ENCODE data around the gene CYFIP2. TPM values are rescaled to one million over a fixed set of nuclear protein-coding genes. Genes with fewer than 3 reads are reported as not detected.

Gene CYFIP2
- total RNA-seq, 1 donor = 6.5 TPM

DNA sequence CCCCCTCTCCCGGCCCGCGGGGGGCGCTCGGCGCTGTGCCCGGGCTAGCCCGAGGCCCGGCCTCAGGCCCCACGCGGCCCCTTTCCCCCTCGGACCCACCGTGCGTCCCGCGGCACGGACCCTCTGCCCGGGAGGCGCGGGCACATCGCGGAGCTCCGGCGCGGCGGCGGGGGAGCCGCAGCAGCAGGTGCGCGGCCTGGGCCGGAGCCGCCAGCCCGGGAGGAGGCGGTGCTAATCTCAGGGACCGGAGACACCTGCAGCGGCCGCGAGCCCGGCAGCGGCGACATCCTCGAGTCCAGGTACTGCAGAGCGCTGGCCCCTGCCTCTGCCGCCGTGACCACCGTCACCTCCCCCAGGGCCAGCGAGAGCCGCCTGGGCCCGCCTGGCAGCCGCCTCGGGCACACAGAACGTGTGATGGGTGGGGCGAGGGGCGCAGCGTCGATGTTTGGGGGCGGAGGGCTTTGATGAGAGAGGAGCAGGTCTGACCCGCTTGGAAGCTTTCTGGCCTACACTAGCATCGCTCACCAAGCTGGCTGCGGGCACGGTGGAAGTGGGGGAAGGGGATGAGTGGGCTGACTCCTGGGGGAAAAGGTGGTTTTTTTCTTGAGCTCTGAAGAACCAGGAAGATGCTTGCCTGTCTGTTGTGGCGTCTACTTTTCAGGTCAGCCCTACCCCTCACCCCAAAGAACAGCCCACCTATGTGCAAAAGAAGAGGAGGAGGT lies 524 bp downstream of the CYFIP2 start:
- H4K20me1 ChIP-seq (ENCODE audit: insufficient read depth, low read length) = no peaks in the 10 kb centered on the region
- no peaks in the 10 kb centered on the region for H3K79me2 ChIP-seq (ENCODE audit: insufficient read depth, low read length)
- TF ChIP-seq, protein P1, sequence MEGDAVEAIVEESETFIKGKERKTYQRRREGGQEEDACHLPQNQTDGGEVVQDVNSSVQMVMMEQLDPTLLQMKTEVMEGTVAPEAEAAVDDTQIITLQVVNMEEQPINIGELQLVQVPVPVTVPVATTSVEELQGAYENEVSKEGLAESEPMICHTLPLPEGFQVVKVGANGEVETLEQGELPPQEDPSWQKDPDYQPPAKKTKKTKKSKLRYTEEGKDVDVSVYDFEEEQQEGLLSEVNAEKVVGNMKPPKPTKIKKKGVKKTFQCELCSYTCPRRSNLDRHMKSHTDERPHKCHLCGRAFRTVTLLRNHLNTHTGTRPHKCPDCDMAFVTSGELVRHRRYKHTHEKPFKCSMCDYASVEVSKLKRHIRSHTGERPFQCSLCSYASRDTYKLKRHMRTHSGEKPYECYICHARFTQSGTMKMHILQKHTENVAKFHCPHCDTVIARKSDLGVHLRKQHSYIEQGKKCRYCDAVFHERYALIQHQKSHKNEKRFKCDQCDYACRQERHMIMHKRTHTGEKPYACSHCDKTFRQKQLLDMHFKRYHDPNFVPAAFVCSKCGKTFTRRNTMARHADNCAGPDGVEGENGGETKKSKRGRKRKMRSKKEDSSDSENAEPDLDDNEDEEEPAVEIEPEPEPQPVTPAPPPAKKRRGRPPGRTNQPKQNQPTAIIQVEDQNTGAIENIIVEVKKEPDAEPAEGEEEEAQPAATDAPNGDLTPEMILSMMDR (IDR thresholded peaks at IDR 0.05; ENCODE audit: extremely low read depth, low read depth, low read length) = no peak
- H3K4me2 ChIP-seq (ENCODE audit: insufficient read depth, low read length) = peak overlapping the region; percentile 81
- H2AFZ ChIP-seq (ENCODE audit: low read length) = peak overlapping the region; percentile 69
- H3K9me3 ChIP-seq (ENCODE audit: low read depth, low read length) = no peaks in the 10 kb centered on the region
- DNase-seq (ENCODE audit: insufficient read length, low spot score, missing footprints) = no peak
- H3K36me3 ChIP-seq (ENCODE audit: insufficient read depth, low read length) = no peaks in the 10 kb centered on the region
- H3K4me1 ChIP-seq (ENCODE audit: insufficient read depth, low read length) = no peaks in the 10 kb centered on the region
- peaks cover 16% of the 10 kb centered on the region for H3K27me3 ChIP-seq (ENCODE audit: insufficient read depth, low read length)
- H3K4me3 ChIP-seq (ENCODE audit: insufficient read depth, low read length) = peak overlapping the region; percentile 72
- no peak overlapping the region for H3K27ac ChIP-seq (ENCODE audit: low read depth, low read length)

DNA sequence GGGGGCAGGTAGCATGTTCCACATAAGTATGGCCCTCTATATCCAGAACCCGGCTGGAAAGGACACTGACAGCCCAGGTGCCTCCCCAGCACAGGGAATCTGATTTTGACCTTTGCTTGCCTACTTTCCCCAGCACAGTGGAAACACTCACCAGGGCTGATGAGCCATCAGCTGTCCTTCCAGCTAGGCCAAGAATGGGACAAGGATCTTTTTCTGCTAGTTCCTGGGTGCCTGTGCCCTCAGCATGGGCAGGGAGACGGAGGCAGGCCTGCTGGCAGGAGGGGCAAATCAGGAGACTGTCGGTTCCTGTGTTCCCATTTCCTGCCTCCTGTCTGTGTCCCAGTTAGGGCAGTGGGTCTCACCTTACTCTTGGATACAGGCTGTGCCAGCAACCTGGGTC lies 1.1 kb downstream of the CYFIP2 start:
- no peak for DNase-seq (ENCODE audit: insufficient read length, low spot score, missing footprints)
- TF ChIP-seq, protein P1 (IDR thresholded peaks at IDR 0.05; ENCODE audit: extremely low read depth, low read depth, low read length) = no peak
- no peak overlapping the region for H2AFZ ChIP-seq (ENCODE audit: low read length)
- H3K4me2 ChIP-seq (ENCODE audit: insufficient read depth, low read length) = no peak overlapping the region
- no peaks in the 10 kb centered on the region for H3K36me3 ChIP-seq (ENCODE audit: insufficient read depth, low read length)
- H3K79me2 ChIP-seq (ENCODE audit: insufficient read depth, low read length) = no peaks in the 10 kb centered on the region
- peaks cover 16% of the 10 kb centered on the region for H3K27me3 ChIP-seq (ENCODE audit: insufficient read depth, low read length)
- no peak overlapping the region for H3K4me3 ChIP-seq (ENCODE audit: insufficient read depth, low read length)
- H3K4me1 ChIP-seq (ENCODE audit: insufficient read depth, low read length) = no peaks in the 10 kb centered on the region
- no peaks in the 10 kb centered on the region for H3K9me3 ChIP-seq (ENCODE audit: low read depth, low read length)
- H4K20me1 ChIP-seq (ENCODE audit: insufficient read depth, low read length) = no peaks in the 10 kb centered on the region
- no peak overlapping the region for H3K27ac ChIP-seq (ENCODE audit: low read depth, low read length)

DNA sequence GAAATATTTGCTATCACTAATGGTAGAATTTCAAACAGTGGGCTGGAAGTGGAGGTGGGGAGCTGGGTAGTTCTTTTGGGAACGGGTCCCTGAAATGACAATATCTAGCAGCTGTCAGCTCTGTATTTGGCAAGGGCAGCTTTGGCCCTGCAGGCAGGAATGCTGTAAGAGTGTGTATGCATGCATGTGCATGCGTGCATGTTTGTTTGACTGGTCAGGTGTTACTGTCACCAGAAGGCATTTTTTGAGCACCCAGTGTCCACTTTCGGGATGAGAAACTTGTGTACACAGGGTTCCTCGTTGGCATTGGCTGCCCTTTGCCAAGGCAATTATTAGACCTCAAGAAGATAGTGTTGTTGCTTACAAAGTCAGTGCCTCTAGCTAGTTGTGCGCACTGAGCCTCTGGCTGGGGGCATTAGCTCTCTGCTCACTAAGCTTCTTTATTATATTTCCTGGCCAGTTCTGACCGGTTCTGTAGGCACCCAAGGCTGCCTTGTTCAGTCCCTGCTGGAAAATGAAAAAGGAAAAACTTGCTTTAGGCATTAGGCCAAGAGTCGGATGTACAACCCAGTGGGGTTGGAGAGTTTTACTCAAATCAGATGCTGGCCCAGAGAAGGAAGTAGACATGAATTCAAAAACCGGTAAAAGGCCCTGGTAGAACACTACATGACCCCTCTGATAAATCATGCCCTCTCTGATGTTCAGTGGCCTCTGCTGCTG lies 2.0 kb downstream of the CYFIP2 start:
- DNase-seq (ENCODE audit: insufficient read length, low spot score, missing footprints) = no peak
- Histone ChIP-seq H3K36me3 (ENCODE audit: insufficient read depth, low read length) (no peaks in the 10 kb centered on the region), H3K4me1 (ENCODE audit: insufficient read depth, low read length) (no peaks in the 10 kb centered on the region), H3K79me2 (ENCODE audit: insufficient read depth, low read length) (no peaks in the 10 kb centered on the region), H3K9me3 (ENCODE audit: low read depth, low read length) (no peaks in the 10 kb centered on the region), H3K4me2 (ENCODE audit: insufficient read depth, low read length) (no peak overlapping the region), H3K27me3 (ENCODE audit: insufficient read depth, low read length) (peaks cover 16% of the 10 kb centered on the region), H3K27ac (ENCODE audit: low read depth, low read length) (no peak overlapping the region), H4K20me1 (ENCODE audit: insufficient read depth, low read length) (no peaks in the 10 kb centered on the region), H3K4me3 (ENCODE audit: insufficient read depth, low read length) (no peak overlapping the region), H2AFZ (ENCODE audit: low read length) (no peak overlapping the region)
- TF ChIP-seq, protein P1 (IDR thresholded peaks at IDR 0.05; ENCODE audit: extremely low read depth, low read depth, low read length) = peak; percentile 21

DNA sequence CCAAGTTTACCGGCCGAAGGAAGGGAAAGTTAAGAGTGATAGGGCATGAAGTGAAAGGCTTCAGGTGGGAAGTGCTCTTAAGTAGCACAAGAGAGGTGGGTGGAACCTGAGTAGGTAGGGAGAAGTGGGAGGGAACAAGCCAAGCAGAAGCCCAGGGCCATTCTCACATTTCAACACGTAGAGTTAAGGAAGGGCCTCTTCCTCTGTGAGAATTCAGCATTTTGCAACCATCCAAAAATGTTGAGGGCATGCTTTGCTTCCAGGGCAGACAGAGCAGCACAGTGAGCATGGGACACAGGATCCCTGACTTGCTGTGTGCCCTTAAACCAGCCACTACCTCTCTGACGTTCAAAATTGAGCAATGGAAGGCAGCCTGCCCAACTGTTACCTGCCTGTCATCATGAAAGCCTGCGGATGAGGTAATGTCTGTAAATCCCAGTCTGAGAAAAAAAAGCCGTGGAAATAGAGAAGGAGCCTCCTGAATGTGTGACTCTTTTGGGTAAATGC lies 3.3 kb downstream of the CYFIP2 start:
- Histone ChIP-seq H3K36me3 (ENCODE audit: insufficient read depth, low read length) (no peaks in the 10 kb centered on the region), H3K79me2 (ENCODE audit: insufficient read depth, low read length) (no peaks in the 10 kb centered on the region), H3K9me3 (ENCODE audit: low read depth, low read length) (no peaks in the 10 kb centered on the region), H3K4me2 (ENCODE audit: insufficient read depth, low read length) (no peak overlapping the region), H2AFZ (ENCODE audit: low read length) (no peak overlapping the region), H3K27ac (ENCODE audit: low read depth, low read length) (no peak overlapping the region), H4K20me1 (ENCODE audit: insufficient read depth, low read length) (no peaks in the 10 kb centered on the region), H3K4me3 (ENCODE audit: insufficient read depth, low read length) (no peak overlapping the region), H3K4me1 (ENCODE audit: insufficient read depth, low read length) (no peaks in the 10 kb centered on the region), H3K27me3 (ENCODE audit: insufficient read depth, low read length) (peaks cover 6% of the 10 kb centered on the region)
- DNase-seq (ENCODE audit: insufficient read length, low spot score, missing footprints) = no peak
- TF ChIP-seq, protein P1 (IDR thresholded peaks at IDR 0.05; ENCODE audit: extremely low read depth, low read depth, low read length) = no peak
